ENCODE results near the gene SP110.

The SP110 gene

DNA sequence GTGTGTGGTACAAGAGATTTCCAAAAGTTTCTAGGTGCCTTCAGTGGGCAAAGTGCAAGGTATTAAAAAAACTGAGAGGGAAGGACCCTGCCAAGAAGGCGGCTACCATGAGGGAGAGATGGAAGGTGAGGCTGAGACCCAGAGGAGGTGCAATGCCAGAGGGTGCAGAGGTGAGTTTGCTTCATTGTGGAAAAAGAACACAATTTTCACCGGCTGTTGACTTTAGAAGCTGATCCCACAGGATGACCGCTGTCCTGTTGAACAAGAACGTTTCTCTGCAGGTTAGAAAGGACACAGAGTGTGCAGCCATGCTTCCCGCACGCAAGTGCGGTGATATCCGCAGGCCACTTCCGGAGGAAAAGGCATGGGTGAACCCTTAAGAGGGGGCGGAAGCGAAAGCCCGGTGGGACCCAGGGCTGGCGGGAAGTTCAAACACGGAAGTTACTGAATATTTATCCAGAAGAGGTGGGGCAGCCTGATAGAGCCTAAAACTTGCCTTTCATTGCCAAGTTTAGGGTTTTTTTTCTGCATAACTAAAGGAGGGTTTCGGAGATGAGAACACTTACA, 16.6 kb downstream of the SP110 start:
- DNase-seq (ENCODE audit: low spot score) = no peak
- in situ Hi-C loops (cut with MboI; ENCODE audit: low pct_unique_long_range_greater_than_20kb, low sequenced_read_pairs, unreplicated experiment) = loop anchor here (10.0 kb wide), 1 partner anchor 402 kb away; no protein-coding TSS in a partner anchor
- no peak for TF ChIP-seq CTCF (IDR thresholded peaks at IDR 0.05; ENCODE audit: extremely low read depth, insufficient read depth, missing control alignments)

DNA sequence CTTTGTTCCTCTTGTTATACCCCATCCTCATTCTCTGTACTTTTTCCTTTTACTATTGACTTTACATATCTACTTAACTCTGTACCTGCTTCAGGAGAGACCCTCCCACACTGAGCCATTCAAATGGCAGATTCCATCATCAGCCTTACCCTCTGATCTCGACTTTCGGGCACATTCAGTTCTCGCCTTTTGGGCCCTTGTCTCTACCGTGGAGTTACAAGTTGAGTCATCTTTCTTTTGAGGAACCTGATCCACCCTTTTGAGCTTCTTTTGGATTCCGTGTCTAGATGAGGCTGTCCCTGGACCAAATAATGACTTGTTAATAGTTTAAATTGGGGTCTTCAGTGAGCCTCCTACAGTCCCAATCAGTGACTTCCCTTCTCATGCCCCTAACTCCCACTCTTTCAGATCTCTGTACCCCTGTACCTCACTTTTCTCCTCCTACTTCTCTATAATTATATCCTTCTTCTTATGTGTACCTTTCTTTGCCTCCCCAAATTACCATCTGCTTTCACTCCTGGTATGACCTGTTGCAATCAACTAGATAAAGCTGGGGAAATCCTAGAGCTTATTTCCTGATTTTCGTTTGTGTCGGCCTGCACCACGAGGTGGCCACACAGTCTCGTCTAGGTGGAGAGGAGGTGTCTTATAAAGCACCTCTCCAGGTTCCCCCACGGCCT, 17.2 kb downstream of the SP110 start:
- peak; percentile 35 for DNase-seq (ENCODE audit: low spot score)
- in situ Hi-C loops (cut with MboI; ENCODE audit: low pct_unique_long_range_greater_than_20kb, low sequenced_read_pairs, unreplicated experiment) = loop anchor here (10.0 kb wide), 1 partner anchor 402 kb away; no protein-coding TSS in a partner anchor
- TF ChIP-seq CTCF (IDR thresholded peaks at IDR 0.05; ENCODE audit: extremely low read depth, insufficient read depth, missing control alignments) = peak; percentile 62

GRCh38 chr2:230184727-230185578, 34.8 kb downstream of the SP110 start:
- no peak for TF ChIP-seq CTCF (IDR thresholded peaks at IDR 0.05; ENCODE audit: extremely low read depth, insufficient read depth, missing control alignments)
- in situ Hi-C loops (cut with MboI; ENCODE audit: low pct_unique_long_range_greater_than_20kb, low sequenced_read_pairs, unreplicated experiment) = no loop called here
- no peak for DNase-seq (ENCODE audit: low spot score)

- TF ChIP-seq CTCF (IDR thresholded peaks at IDR 0.05; ENCODE audit: extremely low read depth, insufficient read depth, missing control alignments) = no peak
- in situ Hi-C loops (cut with MboI; ENCODE audit: low pct_unique_long_range_greater_than_20kb, low sequenced_read_pairs, unreplicated experiment) = no loop called here
- no peak for DNase-seq (ENCODE audit: low spot score)
These were observed 38.6 kb downstream of the SP110 start for GRCh38 chr2:230181195-230181594.

DNA sequence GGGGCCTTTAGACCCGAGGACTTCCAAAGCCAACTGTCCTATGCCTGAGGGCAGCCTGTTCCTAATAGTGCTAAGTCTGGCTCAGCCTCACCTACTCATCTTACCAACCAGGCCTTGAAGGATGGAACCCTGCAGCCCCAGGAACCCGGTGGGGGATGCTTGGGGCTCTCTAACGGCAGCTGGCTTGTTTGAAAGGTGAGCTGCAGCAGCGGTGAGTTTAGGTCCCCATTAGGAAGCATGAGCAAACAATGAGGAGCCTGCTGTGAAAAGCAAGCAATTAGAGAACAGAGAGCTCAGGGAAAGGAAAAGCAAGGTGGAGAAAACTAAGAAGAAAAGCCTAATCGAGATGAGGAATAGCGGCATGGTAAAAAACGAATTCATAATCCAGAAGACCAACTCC, 39.9 kb downstream of the SP110 start:
- TF ChIP-seq CTCF (IDR thresholded peaks at IDR 0.05; ENCODE audit: extremely low read depth, insufficient read depth, missing control alignments) = no peak
- in situ Hi-C loops (cut with MboI; ENCODE audit: low pct_unique_long_range_greater_than_20kb, low sequenced_read_pairs, unreplicated experiment) = no loop called here
- no peak for DNase-seq (ENCODE audit: low spot score)

- DNase-seq (ENCODE audit: low spot score) = no peak
- in situ Hi-C loops (cut with MboI; ENCODE audit: low pct_unique_long_range_greater_than_20kb, low sequenced_read_pairs, unreplicated experiment) = no loop called here
- no peak for TF ChIP-seq CTCF (IDR thresholded peaks at IDR 0.05; ENCODE audit: extremely low read depth, insufficient read depth, missing control alignments)
These were observed 41.0 kb downstream of the SP110 start for GRCh38 chr2:230178546-230179485.
